ENCODE data around the gene MGMT. TPM values are rescaled to one million over a fixed set of nuclear protein-coding genes. Genes with fewer than 3 reads are reported as not detected.
A peak's percentile ranks its signal among the peaks of the same experiment; 100 is the strongest.

MGMT gene
- total RNA-seq, 5 donors from 2014 or later (not counting 1 experiment from before 2014, with no cell fraction given): 16.6 to 24.6 (median 21.1) TPM

DNA sequence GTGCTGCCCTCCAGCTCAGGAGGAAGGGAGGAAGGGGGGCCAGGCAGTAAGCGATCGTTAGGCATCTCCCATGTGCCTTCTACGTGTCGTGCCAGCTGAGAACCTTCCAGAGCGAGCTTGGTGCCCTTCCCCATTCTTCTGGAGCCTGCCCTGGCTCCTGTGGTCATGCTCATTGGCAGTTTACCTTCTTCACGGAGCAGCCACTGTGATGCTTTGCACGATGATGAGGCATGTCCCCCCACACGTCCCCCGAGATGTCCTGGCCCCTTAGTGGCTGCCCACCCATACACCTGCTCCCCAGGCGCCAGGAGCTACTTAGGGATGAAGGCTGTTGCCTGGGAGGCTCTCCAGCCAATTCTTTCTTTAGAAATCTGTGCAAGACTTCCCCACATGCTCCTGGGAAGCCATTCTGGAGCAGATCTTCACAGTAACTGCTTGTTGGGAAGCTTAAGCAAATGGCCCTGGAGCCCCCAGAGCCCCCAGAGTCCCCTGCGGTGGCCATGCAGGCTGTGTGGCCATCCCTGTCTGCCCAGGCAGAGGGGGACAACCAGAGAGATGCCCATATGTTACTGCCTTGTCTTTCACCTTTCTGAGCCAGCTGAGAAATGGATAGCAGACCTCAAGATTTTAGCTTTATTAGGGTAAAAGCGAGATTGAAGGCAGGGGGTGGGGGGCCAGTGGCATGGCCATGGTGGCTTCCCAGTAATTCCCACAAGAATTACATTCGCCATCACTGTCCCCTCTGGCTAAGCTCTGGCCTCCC, 298.0 kb downstream of the MGMT start:
- H3K27me3 Mint-ChIP-seq: no peaks in the 10 kb centered on the region
- ChIA-PET CTCF (no interaction called here), POLR2A (no interaction called here)
- peak in 2 of 35 experiments; percentile 2 to 5 for DNase-seq
- no peaks in the 10 kb centered on the region for H3K4me1 Mint-ChIP-seq
- WGBS (ENCODE audit: insufficient coverage): 78% methylated on average over 9 of the region's 13 CpGs
- H3K9me3 Mint-ChIP-seq: peaks cover 0 to 2% (median 0%) of the 10 kb centered on the region in 3 donors
- no peak for ATAC-seq (replicated peaks in 1 of 4)
- peaks cover 77% of the 10 kb centered on the region for H3K36me3 Mint-ChIP-seq
- no peaks in the 10 kb centered on the region for H3K4me1 ChIP-seq (ENCODE audit: control insufficient read depth in 1 of 2, extremely low read depth in 1 of 2, insufficient read depth in 2 of 2, low read length in 2 of 2)
- no peak overlapping the region for H3K4me3 ChIP-seq (ENCODE audit: control insufficient read depth in 1 of 2, extremely low read depth in 1 of 2, low read length in 1 of 2)
- no peaks in the 10 kb centered on the region for H3K27me3 ChIP-seq (replicated peaks in 1 of 2; ENCODE audit: control insufficient read depth in 2 of 2, extremely low read depth in 1 of 2, insufficient read depth in 2 of 2, low read length in 1 of 2)
- no peak overlapping the region for H3K27ac ChIP-seq (ENCODE audit: low read length)
- H3K4me3 Mint-ChIP-seq: no peak overlapping the region
- H3K36me3 ChIP-seq (ENCODE audit: control insufficient read depth in 2 of 2, extremely low read depth in 1 of 2, insufficient read depth in 1 of 2, low read length in 1 of 2): peaks cover 2 to 4% of the 10 kb centered on the region in 2 donors
- no peak overlapping the region for H3K27ac Mint-ChIP-seq
- H3K9me3 ChIP-seq: no peaks in the 10 kb centered on the region

DNA sequence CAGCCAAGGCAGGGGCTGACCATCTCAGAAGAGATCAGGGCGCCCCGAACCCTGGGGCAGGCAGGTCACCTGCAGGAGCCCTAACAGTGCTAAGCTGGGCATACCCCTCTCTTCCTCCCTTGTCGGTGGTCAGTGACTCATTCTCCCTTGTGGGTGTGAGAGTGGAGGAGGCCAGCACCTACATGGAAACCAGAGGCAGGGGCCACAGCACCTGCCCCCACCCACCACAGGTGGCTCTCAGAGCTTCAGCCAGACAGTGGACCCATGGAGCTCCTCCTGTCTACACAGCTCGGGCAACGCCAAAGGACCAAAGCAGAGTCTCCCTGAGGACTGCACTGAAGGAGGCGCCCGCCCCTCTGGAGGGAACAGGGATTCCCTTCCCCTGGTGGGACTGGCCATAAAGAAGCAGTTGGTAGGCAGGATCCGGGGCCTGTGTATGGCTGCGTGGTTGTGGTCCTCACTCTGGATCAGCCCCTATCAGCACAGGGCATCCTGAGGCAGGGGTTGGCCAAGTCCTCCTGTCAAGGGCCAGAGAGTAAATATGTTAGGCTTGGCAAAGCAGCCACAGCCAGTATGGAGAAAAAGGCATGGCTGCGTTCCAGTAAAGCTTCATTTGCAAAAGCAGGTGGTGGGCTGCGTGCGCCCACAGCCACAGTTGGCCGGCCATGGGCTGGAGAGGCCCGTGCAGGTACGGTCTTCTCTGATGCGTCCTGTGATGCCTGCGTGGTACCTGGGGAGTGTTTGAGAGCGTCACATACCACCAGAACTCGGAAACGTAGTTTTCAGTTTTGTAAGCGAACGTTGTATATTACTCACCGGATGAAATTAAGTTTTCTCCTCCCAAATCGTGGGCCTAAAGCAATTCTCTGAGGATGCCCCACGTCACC, 298.9 kb downstream of the MGMT start:
- CTCF ChIA-PET: no interaction called here
- peaks cover 2 to 4% of the 10 kb centered on the region in 2 donors for H3K36me3 ChIP-seq (ENCODE audit: control insufficient read depth in 2 of 2, extremely low read depth in 1 of 2, insufficient read depth in 1 of 2, low read length in 1 of 2)
- peak in 2 of 35 experiments; percentile 2 to 21 for DNase-seq

GRCh38 chr10:129766611-129767550, 299.8 kb downstream of the MGMT start:
- Histone ChIP-seq H3K4me3 (ENCODE audit: control insufficient read depth in 1 of 2, extremely low read depth in 1 of 2, low read length in 1 of 2) (no peak overlapping the region), H3K9me3 (no peaks in the 10 kb centered on the region), H3K27ac (ENCODE audit: low read length) (no peak overlapping the region), H3K4me1 (ENCODE audit: control insufficient read depth in 1 of 2, extremely low read depth in 1 of 2, insufficient read depth in 2 of 2, low read length in 2 of 2) (no peaks in the 10 kb centered on the region), H3K27me3 (replicated peaks in 1 of 2; ENCODE audit: control insufficient read depth in 2 of 2, extremely low read depth in 1 of 2, insufficient read depth in 2 of 2, low read length in 1 of 2) (no peaks in the 10 kb centered on the region), H3K36me3 (ENCODE audit: control insufficient read depth in 2 of 2, extremely low read depth in 1 of 2, insufficient read depth in 1 of 2, low read length in 1 of 2) (peaks cover 2 to 4% of the 10 kb centered on the region in 2 donors)
- DNase-seq: peak in 2 of 35 experiments; percentile 4 to 17
- Mint-ChIP-seq H3K27me3 (no peaks in the 10 kb centered on the region), H3K4me1 (no peaks in the 10 kb centered on the region), H3K9me3 (peaks cover 0 to 4% (median 0%) of the 10 kb centered on the region in 3 donors), H3K4me3 (no peak overlapping the region), H3K27ac (no peak overlapping the region), H3K36me3 (peaks cover 77% of the 10 kb centered on the region)
- 99% methylated on average over 24 of the region's 25 CpGs for WGBS (ENCODE audit: insufficient coverage)
- ChIA-PET CTCF (no interaction called here), POLR2A (no interaction called here)
- no peak for ATAC-seq (replicated peaks in 1 of 4)

More for the DNA sequence above, 298.9 kb downstream of the MGMT start:
- H3K9me3 ChIP-seq: no peaks in the 10 kb centered on the region
- H3K36me3 Mint-ChIP-seq: peaks cover 77% of the 10 kb centered on the region
- POLR2A ChIA-PET: no interaction called here
- H3K4me1 ChIP-seq (ENCODE audit: control insufficient read depth in 1 of 2, extremely low read depth in 1 of 2, insufficient read depth in 2 of 2, low read length in 2 of 2): no peaks in the 10 kb centered on the region
- H3K4me3 ChIP-seq (ENCODE audit: control insufficient read depth in 1 of 2, extremely low read depth in 1 of 2, low read length in 1 of 2): no peak overlapping the region
- H3K27ac ChIP-seq (ENCODE audit: low read length): no peak overlapping the region
- H3K27me3 Mint-ChIP-seq: no peaks in the 10 kb centered on the region
- 96% methylated on average over 19 of the region's 25 CpGs for WGBS (ENCODE audit: insufficient coverage)
- no peak overlapping the region for H3K27ac Mint-ChIP-seq
- H3K4me1 Mint-ChIP-seq: no peaks in the 10 kb centered on the region
- H3K27me3 ChIP-seq (replicated peaks in 1 of 2; ENCODE audit: control insufficient read depth in 2 of 2, extremely low read depth in 1 of 2, insufficient read depth in 2 of 2, low read length in 1 of 2): no peaks in the 10 kb centered on the region
- H3K9me3 Mint-ChIP-seq: peaks cover 0 to 4% (median 0%) of the 10 kb centered on the region in 3 donors
- H3K4me3 Mint-ChIP-seq: no peak overlapping the region
- ATAC-seq (replicated peaks in 1 of 4): no peak

DNA sequence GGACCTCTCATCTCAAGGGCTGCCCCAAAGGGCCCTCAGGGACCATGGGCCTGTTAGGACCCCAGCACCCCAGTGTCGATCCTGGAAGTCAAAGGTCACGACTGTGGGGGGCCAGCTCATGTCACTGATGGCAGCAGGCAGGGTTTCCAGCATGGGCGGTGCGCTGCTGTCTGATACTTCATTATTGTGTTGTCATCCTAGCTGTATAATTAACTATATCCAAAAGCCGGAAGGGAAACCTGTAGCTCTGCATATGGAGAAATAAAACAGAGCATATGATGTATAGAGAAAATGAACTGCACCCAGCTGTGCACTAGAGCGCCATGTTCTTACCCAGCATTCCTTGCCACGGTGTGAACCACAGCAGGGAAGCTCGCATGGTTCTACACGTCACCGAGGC, 300.7 kb downstream of the MGMT start:
- ChIA-PET POLR2A (no interaction called here), CTCF (no interaction called here)
- H3K9me3 Mint-ChIP-seq: peaks cover 0 to 4% (median 0%) of the 10 kb centered on the region in 3 donors
- Histone ChIP-seq H3K36me3 (ENCODE audit: control insufficient read depth in 2 of 2, extremely low read depth in 1 of 2, insufficient read depth in 1 of 2, low read length in 1 of 2) (peaks cover 2 to 4% of the 10 kb centered on the region in 2 donors), H3K4me1 (ENCODE audit: control insufficient read depth in 1 of 2, extremely low read depth in 1 of 2, insufficient read depth in 2 of 2, low read length in 2 of 2) (no peaks in the 10 kb centered on the region), H3K27ac (ENCODE audit: low read length) (no peak overlapping the region), H3K27me3 (replicated peaks in 1 of 2; ENCODE audit: control insufficient read depth in 2 of 2, extremely low read depth in 1 of 2, insufficient read depth in 2 of 2, low read length in 1 of 2) (no peaks in the 10 kb centered on the region), H3K4me3 (ENCODE audit: control insufficient read depth in 1 of 2, extremely low read depth in 1 of 2, low read length in 1 of 2) (no peak overlapping the region), H3K9me3 (no peaks in the 10 kb centered on the region)
- peaks cover 71% of the 10 kb centered on the region for H3K36me3 Mint-ChIP-seq
- DNase-seq (peak in 1 of 35 experiments; percentile 11), ATAC-seq (replicated peaks in 1 of 4) (no peak)
- no peaks in the 10 kb centered on the region for H3K4me1 Mint-ChIP-seq
- no peak overlapping the region for H3K4me3 Mint-ChIP-seq
- 100% methylated on average over 5 of the region's 10 CpGs for WGBS (ENCODE audit: insufficient coverage)
- no peaks in the 10 kb centered on the region for H3K27me3 Mint-ChIP-seq
- no peak overlapping the region for H3K27ac Mint-ChIP-seq

DNA sequence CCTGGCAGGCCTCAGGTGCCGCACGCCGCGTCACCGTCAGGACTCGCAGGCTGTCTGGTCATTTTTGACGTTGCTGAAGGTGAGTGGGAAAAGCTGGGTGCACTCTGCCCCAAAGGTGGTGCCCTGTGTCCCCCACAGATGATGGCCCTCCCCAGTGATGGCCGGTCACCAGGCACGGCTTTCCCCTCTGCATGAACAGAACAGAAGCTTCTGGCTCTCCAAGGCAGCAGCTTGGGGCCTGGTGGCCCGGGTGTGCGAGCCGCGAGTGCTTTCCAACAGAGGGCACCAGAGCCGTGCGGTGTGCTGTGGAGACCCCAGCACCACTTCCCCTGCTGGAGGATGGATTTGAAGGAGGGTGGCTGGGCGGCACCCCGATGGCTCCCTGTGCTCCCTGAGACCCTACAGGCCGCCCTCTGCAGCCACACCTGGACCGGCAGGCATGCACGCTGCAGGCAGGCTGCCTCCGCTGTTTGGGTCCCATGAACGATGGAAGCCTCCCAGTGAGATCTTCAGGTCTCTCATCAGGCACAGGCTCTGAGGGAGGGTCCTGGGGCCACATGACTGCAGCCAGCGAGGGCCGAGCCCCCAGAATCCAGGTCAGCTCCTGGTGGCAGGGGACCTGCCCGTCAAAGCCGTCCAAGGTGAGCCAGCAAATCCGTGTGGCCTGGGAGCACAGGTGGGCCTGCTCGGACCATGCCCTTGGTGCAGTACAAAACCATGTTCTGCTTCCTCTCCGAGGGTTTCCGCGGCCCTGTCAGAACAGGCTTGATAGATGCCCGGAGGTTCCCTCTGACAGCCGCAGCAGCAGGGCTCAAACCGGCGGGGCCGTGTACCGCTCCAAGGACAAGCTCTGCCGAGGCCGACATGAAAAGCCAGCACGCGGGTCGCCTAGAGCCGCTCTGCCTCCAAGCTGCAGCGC, 301.7 kb downstream of the MGMT start:
- no peak for ATAC-seq (replicated peaks in 1 of 4)
- no peak overlapping the region for H3K27ac Mint-ChIP-seq
- 97% methylated on average over 27 of the region's 44 CpGs for WGBS (ENCODE audit: insufficient coverage)
- CTCF ChIA-PET: no interaction called here
- no peaks in the 10 kb centered on the region for H3K4me1 Mint-ChIP-seq
- no peaks in the 10 kb centered on the region for H3K27me3 ChIP-seq (replicated peaks in 1 of 2; ENCODE audit: control insufficient read depth in 2 of 2, extremely low read depth in 1 of 2, insufficient read depth in 2 of 2, low read length in 1 of 2)
- peak in 1 of 35 experiments; percentile 20 for DNase-seq
- H3K4me3 Mint-ChIP-seq: no peak overlapping the region
- POLR2A ChIA-PET: no interaction called here
- no peaks in the 10 kb centered on the region for H3K4me1 ChIP-seq (ENCODE audit: control insufficient read depth in 1 of 2, extremely low read depth in 1 of 2, insufficient read depth in 2 of 2, low read length in 2 of 2)
- H3K36me3 Mint-ChIP-seq: peaks cover 66% of the 10 kb centered on the region
- H3K27ac ChIP-seq (ENCODE audit: low read length): no peak overlapping the region
- peaks cover 2 to 4% of the 10 kb centered on the region in 2 donors for H3K36me3 ChIP-seq (ENCODE audit: control insufficient read depth in 2 of 2, extremely low read depth in 1 of 2, insufficient read depth in 1 of 2, low read length in 1 of 2)
- H3K27me3 Mint-ChIP-seq: no peaks in the 10 kb centered on the region
- H3K9me3 Mint-ChIP-seq: peaks cover 0 to 4% (median 0%) of the 10 kb centered on the region in 3 donors
- no peak overlapping the region for H3K4me3 ChIP-seq (ENCODE audit: control insufficient read depth in 1 of 2, extremely low read depth in 1 of 2, low read length in 1 of 2)
- no peaks in the 10 kb centered on the region for H3K9me3 ChIP-seq

Data from T-cell (primary cell).